ENCODE data around the gene ATP6V0E1.

ATP6V0E1 gene

DNA sequence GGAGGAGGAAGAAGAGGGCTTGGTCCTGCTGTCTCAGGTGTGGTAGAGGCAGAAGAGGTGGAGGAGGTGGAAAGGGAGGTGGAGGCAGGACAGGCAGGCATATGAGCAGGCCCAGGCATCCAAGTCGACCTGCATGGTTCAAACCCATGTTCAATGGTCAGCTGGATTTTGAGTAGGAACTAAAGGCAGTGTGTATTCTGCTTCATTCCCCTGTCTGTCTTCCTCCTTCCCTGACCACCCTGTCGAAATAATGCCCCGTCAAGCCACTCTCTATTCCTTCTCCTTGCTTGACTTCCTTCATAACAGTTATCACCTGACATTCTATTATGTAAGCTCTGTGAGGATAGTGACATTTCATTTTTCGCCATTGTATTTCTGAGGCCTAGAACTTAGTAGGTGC is 34.8 kb downstream of the ATP6V0E1 start:
- TF ChIP-seq ZNF140 (tag by site-specific recombination; IDR thresholded peaks at IDR 0.05) (no peak), SETDB1 (IDR thresholded peaks at IDR 0.05; ENCODE audit: insufficient read length, low read length) (no peak), ZNF549 (tag by site-specific recombination; IDR thresholded peaks at IDR 0.05) (no peak), ZNF433 (tag by site-specific recombination; IDR thresholded peaks at IDR 0.05; ENCODE audit: low read depth) (no peak), ZNF350 (tag by site-specific recombination; IDR thresholded peaks at IDR 0.05) (no peak), ZNF600 (tag by site-specific recombination; IDR thresholded peaks at IDR 0.05) (no peak), ZNF558 (tag by site-specific recombination; IDR thresholded peaks at IDR 0.05) (no peak), ZNF274 (IDR thresholded peaks at IDR 0.05; ENCODE audit: low read length) (no peak), ZNF274 (tag by site-specific recombination; IDR thresholded peaks at IDR 0.05; ENCODE audit: borderline replicate concordance) (no peak), EGR2 (tag by site-specific recombination; IDR thresholded peaks at IDR 0.05; ENCODE audit: low read depth) (no peak), ZNF24 (tag by site-specific recombination; IDR thresholded peaks at IDR 0.05) (no peak), ZNF777 (tag by site-specific recombination; IDR thresholded peaks at IDR 0.05; ENCODE audit: borderline replicate concordance) (no peak)
- TF ChIP-seq, protein P1, sequence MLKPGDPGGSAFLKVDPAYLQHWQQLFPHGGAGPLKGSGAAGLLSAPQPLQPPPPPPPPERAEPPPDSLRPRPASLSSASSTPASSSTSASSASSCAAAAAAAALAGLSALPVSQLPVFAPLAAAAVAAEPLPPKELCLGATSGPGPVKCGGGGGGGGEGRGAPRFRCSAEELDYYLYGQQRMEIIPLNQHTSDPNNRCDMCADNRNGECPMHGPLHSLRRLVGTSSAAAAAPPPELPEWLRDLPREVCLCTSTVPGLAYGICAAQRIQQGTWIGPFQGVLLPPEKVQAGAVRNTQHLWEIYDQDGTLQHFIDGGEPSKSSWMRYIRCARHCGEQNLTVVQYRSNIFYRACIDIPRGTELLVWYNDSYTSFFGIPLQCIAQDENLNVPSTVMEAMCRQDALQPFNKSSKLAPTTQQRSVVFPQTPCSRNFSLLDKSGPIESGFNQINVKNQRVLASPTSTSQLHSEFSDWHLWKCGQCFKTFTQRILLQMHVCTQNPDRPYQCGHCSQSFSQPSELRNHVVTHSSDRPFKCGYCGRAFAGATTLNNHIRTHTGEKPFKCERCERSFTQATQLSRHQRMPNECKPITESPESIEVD (tag by site-specific recombination; IDR thresholded peaks at IDR 0.05) = no peak
- TF ChIP-seq, protein P2, sequence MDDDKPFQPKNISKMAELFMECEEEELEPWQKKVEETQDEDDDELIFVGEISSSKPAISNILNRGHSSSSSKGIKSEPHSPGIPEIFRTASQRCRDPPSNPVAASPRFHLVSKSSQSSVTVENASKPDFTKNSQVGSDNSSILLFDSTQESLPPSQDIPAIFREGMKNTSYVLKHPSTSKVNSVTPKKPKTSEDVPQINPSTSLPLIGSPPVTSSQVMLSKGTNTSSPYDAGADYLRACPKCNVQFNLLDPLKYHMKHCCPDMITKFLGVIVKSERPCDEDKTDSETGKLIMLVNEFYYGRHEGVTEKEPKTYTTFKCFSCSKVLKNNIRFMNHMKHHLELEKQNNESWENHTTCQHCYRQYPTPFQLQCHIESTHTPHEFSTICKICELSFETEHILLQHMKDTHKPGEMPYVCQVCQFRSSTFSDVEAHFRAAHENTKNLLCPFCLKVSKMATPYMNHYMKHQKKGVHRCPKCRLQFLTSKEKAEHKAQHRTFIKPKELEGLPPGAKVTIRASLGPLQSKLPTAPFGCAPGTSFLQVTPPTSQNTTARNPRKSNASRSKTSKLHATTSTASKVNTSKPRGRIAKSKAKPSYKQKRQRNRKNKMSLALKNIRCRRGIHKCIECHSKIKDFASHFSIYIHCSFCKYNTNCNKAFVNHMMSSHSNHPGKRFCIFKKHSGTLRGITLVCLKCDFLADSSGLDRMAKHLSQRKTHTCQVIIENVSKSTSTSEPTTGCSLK (tag by site-specific recombination; IDR thresholded peaks at IDR 0.05) = no peak
- TF ChIP-seq, protein P3, sequence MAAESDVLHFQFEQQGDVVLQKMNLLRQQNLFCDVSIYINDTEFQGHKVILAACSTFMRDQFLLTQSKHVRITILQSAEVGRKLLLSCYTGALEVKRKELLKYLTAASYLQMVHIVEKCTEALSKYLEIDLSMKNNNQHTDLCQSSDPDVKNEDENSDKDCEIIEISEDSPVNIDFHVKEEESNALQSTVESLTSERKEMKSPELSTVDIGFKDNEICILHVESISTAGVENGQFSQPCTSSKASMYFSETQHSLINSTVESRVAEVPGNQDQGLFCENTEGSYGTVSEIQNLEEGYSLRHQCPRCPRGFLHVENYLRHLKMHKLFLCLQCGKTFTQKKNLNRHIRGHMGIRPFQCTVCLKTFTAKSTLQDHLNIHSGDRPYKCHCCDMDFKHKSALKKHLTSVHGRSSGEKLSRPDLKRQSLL (tag by site-specific recombination; IDR thresholded peaks at IDR 0.05) = no peak
- TF ChIP-seq, protein P4, sequence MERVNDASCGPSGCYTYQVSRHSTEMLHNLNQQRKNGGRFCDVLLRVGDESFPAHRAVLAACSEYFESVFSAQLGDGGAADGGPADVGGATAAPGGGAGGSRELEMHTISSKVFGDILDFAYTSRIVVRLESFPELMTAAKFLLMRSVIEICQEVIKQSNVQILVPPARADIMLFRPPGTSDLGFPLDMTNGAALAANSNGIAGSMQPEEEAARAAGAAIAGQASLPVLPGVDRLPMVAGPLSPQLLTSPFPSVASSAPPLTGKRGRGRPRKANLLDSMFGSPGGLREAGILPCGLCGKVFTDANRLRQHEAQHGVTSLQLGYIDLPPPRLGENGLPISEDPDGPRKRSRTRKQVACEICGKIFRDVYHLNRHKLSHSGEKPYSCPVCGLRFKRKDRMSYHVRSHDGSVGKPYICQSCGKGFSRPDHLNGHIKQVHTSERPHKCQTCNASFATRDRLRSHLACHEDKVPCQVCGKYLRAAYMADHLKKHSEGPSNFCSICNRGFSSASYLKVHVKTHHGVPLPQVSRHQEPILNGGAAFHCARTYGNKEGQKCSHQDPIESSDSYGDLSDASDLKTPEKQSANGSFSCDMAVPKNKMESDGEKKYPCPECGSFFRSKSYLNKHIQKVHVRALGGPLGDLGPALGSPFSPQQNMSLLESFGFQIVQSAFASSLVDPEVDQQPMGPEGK (tag by site-specific recombination; IDR thresholded peaks at IDR 0.05) = no peak
- TF ChIP-seq, protein P5, sequence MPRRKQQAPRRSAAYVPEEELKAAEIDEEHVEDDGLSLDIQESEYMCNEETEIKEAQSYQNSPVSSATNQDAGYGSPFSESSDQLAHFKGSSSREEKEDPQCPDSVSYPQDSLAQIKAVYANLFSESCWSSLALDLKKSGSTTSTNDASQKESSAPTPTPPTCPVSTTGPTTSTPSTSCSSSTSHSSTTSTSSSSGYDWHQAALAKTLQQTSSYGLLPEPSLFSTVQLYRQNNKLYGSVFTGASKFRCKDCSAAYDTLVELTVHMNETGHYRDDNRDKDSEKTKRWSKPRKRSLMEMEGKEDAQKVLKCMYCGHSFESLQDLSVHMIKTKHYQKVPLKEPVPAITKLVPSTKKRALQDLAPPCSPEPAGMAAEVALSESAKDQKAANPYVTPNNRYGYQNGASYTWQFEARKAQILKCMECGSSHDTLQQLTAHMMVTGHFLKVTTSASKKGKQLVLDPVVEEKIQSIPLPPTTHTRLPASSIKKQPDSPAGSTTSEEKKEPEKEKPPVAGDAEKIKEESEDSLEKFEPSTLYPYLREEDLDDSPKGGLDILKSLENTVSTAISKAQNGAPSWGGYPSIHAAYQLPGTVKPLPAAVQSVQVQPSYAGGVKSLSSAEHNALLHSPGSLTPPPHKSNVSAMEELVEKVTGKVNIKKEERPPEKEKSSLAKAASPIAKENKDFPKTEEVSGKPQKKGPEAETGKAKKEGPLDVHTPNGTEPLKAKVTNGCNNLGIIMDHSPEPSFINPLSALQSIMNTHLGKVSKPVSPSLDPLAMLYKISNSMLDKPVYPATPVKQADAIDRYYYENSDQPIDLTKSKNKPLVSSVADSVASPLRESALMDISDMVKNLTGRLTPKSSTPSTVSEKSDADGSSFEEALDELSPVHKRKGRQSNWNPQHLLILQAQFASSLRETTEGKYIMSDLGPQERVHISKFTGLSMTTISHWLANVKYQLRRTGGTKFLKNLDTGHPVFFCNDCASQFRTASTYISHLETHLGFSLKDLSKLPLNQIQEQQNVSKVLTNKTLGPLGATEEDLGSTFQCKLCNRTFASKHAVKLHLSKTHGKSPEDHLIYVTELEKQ (tag by site-specific recombination; IDR thresholded peaks at IDR 0.05; ENCODE audit: borderline replicate concordance) = no peak
- TF ChIP-seq, protein P6, sequence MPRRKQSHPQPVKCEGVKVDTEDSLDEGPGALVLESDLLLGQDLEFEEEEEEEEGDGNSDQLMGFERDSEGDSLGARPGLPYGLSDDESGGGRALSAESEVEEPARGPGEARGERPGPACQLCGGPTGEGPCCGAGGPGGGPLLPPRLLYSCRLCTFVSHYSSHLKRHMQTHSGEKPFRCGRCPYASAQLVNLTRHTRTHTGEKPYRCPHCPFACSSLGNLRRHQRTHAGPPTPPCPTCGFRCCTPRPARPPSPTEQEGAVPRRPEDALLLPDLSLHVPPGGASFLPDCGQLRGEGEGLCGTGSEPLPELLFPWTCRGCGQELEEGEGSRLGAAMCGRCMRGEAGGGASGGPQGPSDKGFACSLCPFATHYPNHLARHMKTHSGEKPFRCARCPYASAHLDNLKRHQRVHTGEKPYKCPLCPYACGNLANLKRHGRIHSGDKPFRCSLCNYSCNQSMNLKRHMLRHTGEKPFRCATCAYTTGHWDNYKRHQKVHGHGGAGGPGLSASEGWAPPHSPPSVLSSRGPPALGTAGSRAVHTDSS (tag by site-specific recombination; IDR thresholded peaks at IDR 0.05) = no peak
- Histone ChIP-seq H3K27ac (ENCODE audit: extremely low read depth, low read depth, low read length) (no peak overlapping the region), H3K4me3 (ENCODE audit: low read depth, low read length) (no peak overlapping the region), H3K9me3 (ENCODE audit: control insufficient read depth, insufficient read depth, low read depth, low read length) (no peaks in the 10 kb centered on the region), H3K4me1 (ENCODE audit: control insufficient read depth, insufficient read depth, low read length) (peaks cover 9% of the 10 kb centered on the region), H3K36me3 (ENCODE audit: control insufficient read depth in 2 of 2, insufficient read depth in 1 of 2, low read length in 2 of 2) (peaks cover 11 to 25% of the 10 kb centered on the region in 2 experiments; a peak in 2 of 3 replicates)
- CTCF ChIA-PET = interaction anchor here (0.6 to 1.0 kb wide), 3 partner anchors 34 to 311 kb away, joined by 3 to 5 read pairs (median 3); partner anchors contain the start of gene BNIP1
- POLR2A ChIA-PET = no interaction called here

All from HEK293 (cell line).